GM23248 (cell line): ENCODE data around the gene MACROD2.

Source experiments
- EZH2 ChIP-seq: fragments of 200-600 bp; sonication (generic); IDR thresholded peaks from 2 replicates; pipeline ENCODE4 v1.6.1; 2018; ENCODE audit warnings: antibody characterized with exemption, mild to moderate bottlenecking; ENCODE audit not compliant: insufficient read depth, poor library complexity, severe bottlenecking
- EZH2phosphoT487 ChIP-seq: fragments of 200-600 bp; sonication (generic); IDR thresholded peaks from 2 replicates; pipeline ENCODE4 v1.6.1; 2018; ENCODE audit warnings: antibody characterized with exemption, moderate library complexity, mild to moderate bottlenecking, low read depth; ENCODE audit not compliant: insufficient read depth

DNA sequence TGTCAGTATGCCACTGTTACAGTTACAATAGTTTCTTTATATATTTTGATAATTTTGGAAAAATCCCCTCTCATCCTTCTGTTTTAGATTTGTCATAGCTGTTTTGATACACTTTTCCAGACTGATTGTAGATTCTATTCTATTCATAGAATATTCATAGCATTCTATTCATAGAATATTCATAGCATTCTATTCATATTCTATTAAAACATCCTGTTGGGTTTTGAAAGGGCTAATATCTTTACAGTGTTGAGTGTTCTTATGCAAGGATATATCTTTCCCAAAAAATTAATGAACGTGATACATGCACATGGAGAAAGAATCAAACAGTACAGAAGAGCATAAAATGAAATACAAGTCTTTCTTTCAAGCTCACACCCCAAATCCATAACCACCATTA is 38.0 kb downstream of the MACROD2 start:
- TF ChIP-seq EZH2phosphoT487 (no peak), EZH2 (no peak)
